Measurements from ENCODE around the gene KLF6.

The KLF6 gene

GRCh38 chr10:3770611-3771110 lies 14.3 kb downstream of the KLF6 start:
- Histone ChIP-seq H3K27ac (no peak overlapping the region), H3K36me3 (ENCODE audit: insufficient read depth, low read length) (no peaks in the 10 kb centered on the region), H3K9ac (ENCODE audit: insufficient read length) (no peak overlapping the region), H3K4me3 (no peak overlapping the region), H3K9me3 (ENCODE audit: low read depth, low read length) (no peaks in the 10 kb centered on the region)
- DNase-seq (ENCODE audit: low read depth, low spot score): no peak
- TF ChIP-seq EZH2 (IDR thresholded peaks at IDR 0.05) (no peak), FOXP2 (optimal IDR thresholded peaks at IDR 0.05; ENCODE audit: control extremely low read depth, extremely low read length, insufficient read depth) (no peak), POLR2AphosphoS5 (IDR thresholded peaks at IDR 0.05; ENCODE audit: borderline replicate concordance, low read depth, low read length) (no peak)

- TF ChIP-seq EZH2 (IDR thresholded peaks at IDR 0.05): no peak
- no peak for TF ChIP-seq FOXP2 (optimal IDR thresholded peaks at IDR 0.05; ENCODE audit: control extremely low read depth, extremely low read length, insufficient read depth)
- no peak for TF ChIP-seq POLR2AphosphoS5 (IDR thresholded peaks at IDR 0.05; ENCODE audit: borderline replicate concordance, low read depth, low read length)
- Histone ChIP-seq H3K36me3 (ENCODE audit: insufficient read depth, low read length) (no peaks in the 10 kb centered on the region), H3K4me3 (no peak overlapping the region), H3K9me3 (ENCODE audit: low read depth, low read length) (no peaks in the 10 kb centered on the region), H3K27ac (no peak overlapping the region), H3K9ac (ENCODE audit: insufficient read length) (no peak overlapping the region)
- DNase-seq (ENCODE audit: low read depth, low spot score): no peak
These were observed 15.5 kb downstream of the KLF6 start for GRCh38 chr10:3769556-3769955.

- Histone ChIP-seq H3K36me3 (ENCODE audit: insufficient read depth, low read length) (no peaks in the 10 kb centered on the region), H3K9me3 (ENCODE audit: low read depth, low read length) (no peaks in the 10 kb centered on the region), H3K9ac (ENCODE audit: insufficient read length) (no peak overlapping the region), H3K27ac (no peak overlapping the region), H3K4me3 (no peak overlapping the region)
- no peak for DNase-seq (ENCODE audit: low read depth, low spot score)
- no peak for TF ChIP-seq EZH2 (IDR thresholded peaks at IDR 0.05)
These were observed 18.8 kb downstream of the KLF6 start for GRCh38 chr10:3766046-3766756.

- Histone ChIP-seq H3K9ac (ENCODE audit: insufficient read length) (no peak overlapping the region), H3K27ac (no peak overlapping the region), H3K9me3 (ENCODE audit: low read depth, low read length) (no peaks in the 10 kb centered on the region), H3K4me3 (no peak overlapping the region), H3K36me3 (ENCODE audit: insufficient read depth, low read length) (no peaks in the 10 kb centered on the region)
- no peak for TF ChIP-seq EZH2 (IDR thresholded peaks at IDR 0.05)
- no peak for DNase-seq (ENCODE audit: low read depth, low spot score)
These were observed 19.9 kb downstream of the KLF6 start for GRCh38 chr10:3765146-3765545.

- no peak overlapping the region for H3K9ac ChIP-seq (ENCODE audit: insufficient read length)
- no peaks in the 10 kb centered on the region for H3K9me3 ChIP-seq (ENCODE audit: low read depth, low read length)
- no peaks in the 10 kb centered on the region for H3K36me3 ChIP-seq (ENCODE audit: insufficient read depth, low read length)
- H3K27ac ChIP-seq: no peak overlapping the region
- TF ChIP-seq EZH2 (IDR thresholded peaks at IDR 0.05) (no peak), POLR2AphosphoS5 (IDR thresholded peaks at IDR 0.05; ENCODE audit: borderline replicate concordance, low read depth, low read length) (no peak), FOXP2 (optimal IDR thresholded peaks at IDR 0.05; ENCODE audit: control extremely low read depth, extremely low read length, insufficient read depth) (no peak)
- no peak for DNase-seq (ENCODE audit: low read depth, low spot score)
- no peak overlapping the region for H3K4me3 ChIP-seq
These were observed 20.3 kb downstream of the KLF6 start for GRCh38 chr10:3764626-3765112.

- TF ChIP-seq POLR2AphosphoS5 (IDR thresholded peaks at IDR 0.05; ENCODE audit: borderline replicate concordance, low read depth, low read length): no peak
- no peak for TF ChIP-seq FOXP2 (optimal IDR thresholded peaks at IDR 0.05; ENCODE audit: control extremely low read depth, extremely low read length, insufficient read depth)
- TF ChIP-seq EZH2 (IDR thresholded peaks at IDR 0.05): no peak
- no peak for DNase-seq (ENCODE audit: low read depth, low spot score)
- Histone ChIP-seq H3K9me3 (ENCODE audit: low read depth, low read length) (no peaks in the 10 kb centered on the region), H3K4me3 (no peak overlapping the region), H3K36me3 (ENCODE audit: insufficient read depth, low read length) (no peaks in the 10 kb centered on the region), H3K27ac (no peak overlapping the region), H3K9ac (ENCODE audit: insufficient read length) (no peak overlapping the region)
These were observed 21.0 kb downstream of the KLF6 start for GRCh38 chr10:3763852-3764625.

- Histone ChIP-seq H3K9ac (ENCODE audit: insufficient read length) (no peak overlapping the region), H3K36me3 (ENCODE audit: insufficient read depth, low read length) (no peaks in the 10 kb centered on the region), H3K4me3 (no peak overlapping the region), H3K27ac (no peak overlapping the region), H3K9me3 (ENCODE audit: low read depth, low read length) (no peaks in the 10 kb centered on the region)
- DNase-seq (ENCODE audit: low read depth, low spot score): no peak
- no peak for TF ChIP-seq POLR2AphosphoS5 (IDR thresholded peaks at IDR 0.05; ENCODE audit: borderline replicate concordance, low read depth, low read length)
- TF ChIP-seq EZH2 (IDR thresholded peaks at IDR 0.05): no peak
- no peak for TF ChIP-seq FOXP2 (optimal IDR thresholded peaks at IDR 0.05; ENCODE audit: control extremely low read depth, extremely low read length, insufficient read depth)
These were observed 22.0 kb downstream of the KLF6 start for GRCh38 chr10:3763035-3763456.

GRCh38 chr10:3762309-3762708 lies 22.7 kb downstream of the KLF6 start:
- no peaks in the 10 kb centered on the region for H3K9me3 ChIP-seq (ENCODE audit: low read depth, low read length)
- H3K4me3 ChIP-seq: no peak overlapping the region
- TF ChIP-seq FOXP2 (optimal IDR thresholded peaks at IDR 0.05; ENCODE audit: control extremely low read depth, extremely low read length, insufficient read depth): no peak
- no peak for TF ChIP-seq POLR2AphosphoS5 (IDR thresholded peaks at IDR 0.05; ENCODE audit: borderline replicate concordance, low read depth, low read length)
- TF ChIP-seq EZH2 (IDR thresholded peaks at IDR 0.05): no peak
- H3K9ac ChIP-seq (ENCODE audit: insufficient read length): no peak overlapping the region
- no peak overlapping the region for H3K27ac ChIP-seq
- no peaks in the 10 kb centered on the region for H3K36me3 ChIP-seq (ENCODE audit: insufficient read depth, low read length)
- DNase-seq (ENCODE audit: low read depth, low spot score): no peak

All from SK-N-MC (cell line).